Epithelial cell of prostate (primary cell): ENCODE data around the gene TBL2.
"Not testable (repeated sequence)": the region's sequence is repeated elsewhere in the genome, so short reads cannot be mapped to it uniquely, and the experiment has no call there.

Experiments used
- DNase-seq: peaks from one replicate; pipeline ENCODE4 v3.0.0-alpha.2; 2011; ENCODE audit warnings: low read depth, low spot score
- H3K27ac ChIP-seq: fragments of 450-650 bp; 2 replicates; pipeline ENCODE4 v1.5.1; 2017; ENCODE audit warnings: mild to moderate bottlenecking

TBL2 gene

GRCh38 chr7:73572767-73573186 is 5.6 kb downstream of the TBL2 start:
- H3K27ac ChIP-seq: no peak overlapping the region
- DNase-seq: no peak

- no peak for DNase-seq
- H3K27ac ChIP-seq: no peak overlapping the region
These were observed 7.4 kb downstream of the TBL2 start for GRCh38 chr7:73570977-73571376.

DNA sequence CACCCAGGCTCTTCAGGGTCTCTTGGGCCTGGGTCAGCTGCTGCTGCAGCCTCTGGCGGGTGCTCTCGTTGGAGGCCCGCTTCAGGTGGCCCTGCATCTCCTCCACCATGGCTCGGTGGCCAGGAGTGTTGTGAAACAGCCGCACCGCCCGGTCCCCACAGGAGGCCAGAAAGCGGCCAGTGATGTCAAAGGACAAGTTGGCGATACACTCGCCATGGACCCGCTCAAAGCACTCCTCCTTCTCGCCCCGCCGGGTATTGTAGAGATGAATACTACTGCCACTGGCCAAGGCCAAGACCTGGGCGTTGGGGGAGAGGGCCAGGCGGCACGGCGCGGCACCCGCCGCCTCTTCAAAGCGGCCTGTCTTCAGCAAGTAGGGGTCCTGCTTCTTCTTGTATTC is 7.9 kb downstream of the TBL2 start:
- no peak for DNase-seq
- no peak overlapping the region for H3K27ac ChIP-seq

DNA sequence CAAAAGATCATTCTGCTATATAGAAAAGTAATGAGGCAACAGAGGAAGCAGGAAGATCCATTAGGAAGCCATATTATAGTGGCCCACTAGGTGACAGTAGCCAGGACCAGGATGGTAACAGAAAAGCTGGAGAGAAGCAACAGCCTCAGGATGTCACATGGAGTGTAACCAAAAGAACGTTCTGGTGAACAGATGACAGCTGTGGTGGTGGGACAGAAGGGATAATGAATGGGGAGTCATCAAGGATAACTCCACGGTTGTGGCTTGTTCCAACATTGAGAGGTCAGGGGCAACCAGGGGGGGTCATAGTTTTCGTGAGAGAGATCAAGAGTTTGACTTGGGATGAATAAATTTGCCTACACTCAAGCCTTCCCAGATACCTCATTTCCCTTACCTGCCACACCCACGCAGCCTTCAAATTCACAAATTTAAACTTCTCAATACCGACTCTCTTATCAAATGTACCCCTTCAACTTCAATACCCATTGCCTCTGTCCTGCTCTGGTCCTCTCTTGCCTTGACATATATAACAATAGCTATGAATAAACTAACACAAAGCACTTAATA is 9.3 kb downstream of the TBL2 start:
- no peak overlapping the region for H3K27ac ChIP-seq
- no peak for DNase-seq

DNA sequence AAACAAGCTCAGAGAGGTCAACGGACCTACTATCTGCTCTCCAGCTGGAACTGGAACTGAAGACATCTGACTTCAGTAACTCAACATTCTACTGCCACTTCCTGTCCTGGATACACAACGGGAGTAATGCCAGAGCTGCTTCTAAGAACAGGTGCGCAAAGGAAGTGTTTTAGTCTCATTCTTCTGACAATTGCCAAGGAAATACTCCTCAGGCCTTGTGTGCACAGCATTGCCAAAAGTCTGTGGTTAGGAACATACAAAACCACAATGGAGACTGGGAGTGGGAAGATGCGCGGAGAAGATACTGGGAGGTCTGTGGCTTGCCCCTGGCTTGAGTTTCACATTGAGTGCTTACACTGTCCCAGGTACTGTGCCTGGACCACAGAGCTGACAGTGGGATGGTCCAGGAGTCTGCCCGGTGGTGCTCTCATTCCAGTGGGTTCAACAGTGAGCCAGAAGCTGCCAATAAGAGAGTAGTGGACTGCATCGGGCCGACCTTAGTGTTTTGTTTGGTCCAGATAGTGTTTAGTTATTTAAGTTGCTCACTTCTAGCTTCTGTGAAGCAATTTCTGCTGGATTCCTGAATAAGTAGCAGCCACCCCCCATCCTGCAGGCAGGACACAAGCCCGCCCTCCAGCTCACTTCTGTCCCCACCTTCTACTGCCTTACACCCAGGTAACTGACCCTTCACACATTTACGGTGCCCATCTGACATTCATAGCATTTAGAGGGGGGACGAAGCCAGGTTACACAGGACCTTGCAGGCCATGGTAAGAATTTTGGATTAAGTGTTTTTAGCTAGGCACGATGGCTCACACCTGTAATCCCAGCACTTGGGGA is 10.3 kb downstream of the TBL2 start:
- H3K27ac ChIP-seq: no peak overlapping the region

DNA sequence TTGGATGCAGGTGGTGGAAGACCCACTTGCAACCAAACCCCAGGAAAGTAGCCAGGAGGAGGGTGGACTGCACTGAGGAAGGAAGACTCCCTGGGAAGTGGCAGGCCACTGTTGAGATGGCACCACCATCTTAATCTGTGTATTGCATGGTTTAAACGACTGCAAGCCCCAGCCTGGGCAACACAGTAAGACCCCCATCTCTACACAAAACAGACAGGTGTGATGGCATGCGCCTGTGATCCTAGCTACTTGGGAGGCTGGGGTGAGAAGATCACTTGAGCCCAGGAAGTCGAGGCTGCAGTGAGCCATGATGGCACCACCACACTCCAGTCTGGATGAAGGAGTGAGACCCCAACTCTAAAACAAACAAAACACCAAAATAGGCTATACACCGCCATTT is 11.2 kb downstream of the TBL2 start:
- H3K27ac ChIP-seq: no peak overlapping the region
- no peak for DNase-seq

More for the DNA sequence above, 10.3 kb downstream of the TBL2 start:
- no peak for DNase-seq

DNA sequence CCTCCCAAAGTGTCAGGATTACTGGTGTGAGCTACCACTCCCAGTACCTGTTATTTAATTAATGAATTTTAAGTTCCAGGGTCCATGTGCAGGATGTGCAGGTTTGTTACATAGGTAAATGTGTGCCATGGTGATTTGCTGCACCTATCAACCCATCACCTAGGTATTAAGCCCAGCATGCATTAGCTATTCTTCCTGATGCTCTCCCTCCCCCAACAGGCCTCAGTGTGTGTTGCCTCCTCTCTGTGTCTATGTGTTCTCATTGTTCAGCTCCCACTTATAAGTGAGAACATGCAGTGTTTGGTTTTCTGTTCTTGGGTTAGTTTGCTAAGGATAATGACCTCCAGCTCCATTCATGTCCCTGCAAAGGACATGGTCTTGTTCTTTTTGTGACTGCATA is 11.9 kb downstream of the TBL2 start:
- DNase-seq, H3K27ac ChIP-seq: not testable (repeated sequence)

GRCh38 chr7:73565675-73566340 is 12.6 kb downstream of the TBL2 start:
- no peak overlapping the region for H3K27ac ChIP-seq
- no peak for DNase-seq

DNA sequence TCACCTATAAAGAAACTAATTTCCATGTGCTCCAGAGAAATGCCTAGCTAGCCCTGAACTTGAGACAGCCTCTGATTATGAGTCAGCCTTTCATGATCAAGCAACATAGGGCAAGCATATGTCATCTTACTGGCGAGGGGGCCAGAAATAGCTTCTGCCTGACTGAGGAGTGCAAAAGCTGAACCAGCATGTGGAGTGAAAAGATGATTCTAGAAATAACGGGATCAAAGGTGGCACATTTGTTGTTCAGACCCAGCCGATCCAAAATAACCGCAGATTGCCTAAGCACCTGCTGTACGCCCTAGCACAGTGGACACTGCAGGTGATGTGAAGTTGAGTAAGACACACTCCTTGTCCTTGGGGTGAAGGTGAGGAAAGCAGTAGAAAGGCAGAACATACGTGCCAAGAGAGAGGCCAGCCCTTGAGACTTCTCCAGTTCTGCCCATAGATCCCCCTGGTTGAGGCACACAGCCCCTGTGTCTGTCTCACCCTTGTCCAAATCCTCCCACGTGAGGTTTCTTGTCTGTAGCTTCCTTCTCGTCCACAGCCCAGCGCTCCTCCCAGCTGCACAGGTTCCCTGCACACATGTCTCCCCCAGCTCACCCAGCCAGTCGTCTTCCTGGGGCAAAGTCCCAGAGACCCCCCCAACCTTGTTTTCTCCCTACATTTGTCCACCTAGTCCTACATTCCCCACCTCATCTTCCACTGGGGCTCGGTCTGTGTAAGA is 18.1 kb downstream of the TBL2 start:
- H3K27ac ChIP-seq: no peak overlapping the region
- peak; percentile 51 for DNase-seq

DNA sequence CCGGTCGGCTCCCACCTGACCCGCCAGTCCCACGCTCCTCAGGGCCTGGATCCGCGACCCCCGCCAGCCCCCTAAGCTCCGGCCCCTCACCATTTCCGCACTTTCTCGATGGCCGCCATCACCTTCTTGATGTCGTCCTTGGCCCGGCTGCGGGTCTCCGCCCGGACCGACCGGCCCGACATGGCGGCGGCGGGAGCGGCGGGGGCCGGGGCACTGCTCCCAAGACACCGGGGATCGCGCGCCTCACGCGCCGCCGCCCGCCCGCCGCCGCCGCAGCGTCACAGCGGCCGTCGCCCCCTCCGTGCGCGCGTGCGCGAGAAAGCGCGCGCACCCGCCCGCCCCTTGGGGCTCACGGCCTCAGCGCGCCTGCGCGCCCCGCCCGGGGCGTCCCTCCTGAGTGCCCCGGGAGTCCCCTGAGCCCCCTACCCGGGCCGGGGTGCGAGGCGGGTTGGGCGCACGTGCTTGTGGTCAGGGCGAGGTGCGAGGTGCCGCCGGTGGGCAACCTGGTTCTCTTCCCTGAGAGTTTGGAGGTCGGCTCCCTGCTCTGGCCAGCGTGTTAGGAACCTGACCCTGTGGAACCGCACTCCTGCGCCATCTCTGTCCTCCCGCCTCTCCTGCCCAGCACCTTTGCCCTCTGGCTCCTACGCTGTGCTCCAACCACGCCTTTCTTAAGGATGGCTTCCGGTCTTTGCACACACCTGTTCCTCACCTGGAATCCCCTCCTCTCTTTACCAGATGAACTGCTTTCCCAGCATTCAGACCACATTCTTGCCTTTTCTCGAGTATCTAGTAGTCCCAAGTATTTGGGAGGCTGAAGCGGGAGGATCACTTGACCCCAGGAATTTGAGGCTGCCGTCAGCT is 20.8 kb downstream of the TBL2 start, which contains the start of gene BCL7B:
Gene BCL7B (minus strand): TSS at position 294 of the 861 bp plus-strand sequence. CDS start 112 bp downstream, at position 182.
- H3K27ac ChIP-seq: peak within 1 kb of the TSS; percentile 97
- no peak for DNase-seq

GRCh38 chr7:73557108-73557396 is 21.3 kb downstream of the TBL2 start:
- peak overlapping the region; percentile 97 for H3K27ac ChIP-seq
- peak; percentile 68 for DNase-seq

GRCh38 chr7:73556208-73557107 is 21.9 kb downstream of the TBL2 start:
- no peak for DNase-seq

GRCh38 chr7:73555411-73555982 is 22.9 kb downstream of the TBL2 start:
- peak overlapping the region; percentile 97 for H3K27ac ChIP-seq
- DNase-seq: no peak

More at GRCh38 chr7:73556208-73557107, 21.9 kb downstream of the TBL2 start:
- H3K27ac ChIP-seq: peak overlapping the region; percentile 97

DNA sequence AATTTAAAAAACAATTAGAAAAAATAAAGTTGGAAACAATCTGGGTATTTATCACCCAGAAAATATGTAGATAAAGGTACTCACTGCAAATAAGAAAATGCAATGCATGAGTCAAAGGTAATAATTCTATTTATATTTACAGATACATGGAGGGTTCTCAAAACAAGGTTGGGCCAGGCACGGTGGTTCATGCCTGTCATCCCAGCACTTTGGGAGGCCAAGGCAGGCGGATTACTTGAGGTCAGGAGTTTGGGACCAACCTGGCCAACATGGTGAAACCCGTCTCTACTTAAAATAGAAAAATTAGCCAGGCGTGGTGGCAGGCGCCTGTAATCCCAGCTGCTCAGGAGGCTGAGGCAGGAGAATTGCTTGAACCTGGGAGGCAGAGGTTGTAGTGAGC is 28.3 kb downstream of the TBL2 start:
- not testable (repeated sequence) for DNase-seq, H3K27ac ChIP-seq

GRCh38 chr7:73549176-73549575 is 29.2 kb downstream of the TBL2 start:
- DNase-seq: no peak
- H3K27ac ChIP-seq: no peak overlapping the region

GRCh38 chr7:73547841-73548240 is 30.5 kb downstream of the TBL2 start:
- H3K27ac ChIP-seq: no peak overlapping the region
- DNase-seq: no peak

DNA sequence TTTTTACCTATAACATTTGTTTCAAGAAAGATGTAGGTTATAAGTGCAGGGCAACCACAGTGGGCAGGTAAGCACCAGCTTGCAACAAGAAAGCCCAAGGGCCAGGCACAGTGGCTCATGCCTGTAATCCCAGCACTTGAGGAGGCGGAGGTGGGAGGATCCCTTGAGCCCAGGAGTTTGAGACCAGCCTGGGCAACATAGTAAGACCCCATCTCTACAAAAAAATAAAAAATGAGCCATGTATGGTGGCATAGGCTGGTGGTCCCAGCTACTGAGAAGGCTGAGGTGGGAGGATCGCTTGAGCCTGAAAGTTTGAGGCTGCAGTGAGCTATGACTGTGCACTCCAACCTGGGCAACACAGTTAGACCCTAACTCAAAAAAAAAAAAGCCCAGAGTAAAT is 33.7 kb downstream of the TBL2 start:
- H3K27ac ChIP-seq: no peak overlapping the region
- DNase-seq: no peak

GRCh38 chr7:73541722-73542121 is 36.7 kb downstream of the TBL2 start:
- no peak overlapping the region for H3K27ac ChIP-seq
- DNase-seq: no peak
